ENCODE data around the gene KCNA1.

DNA sequence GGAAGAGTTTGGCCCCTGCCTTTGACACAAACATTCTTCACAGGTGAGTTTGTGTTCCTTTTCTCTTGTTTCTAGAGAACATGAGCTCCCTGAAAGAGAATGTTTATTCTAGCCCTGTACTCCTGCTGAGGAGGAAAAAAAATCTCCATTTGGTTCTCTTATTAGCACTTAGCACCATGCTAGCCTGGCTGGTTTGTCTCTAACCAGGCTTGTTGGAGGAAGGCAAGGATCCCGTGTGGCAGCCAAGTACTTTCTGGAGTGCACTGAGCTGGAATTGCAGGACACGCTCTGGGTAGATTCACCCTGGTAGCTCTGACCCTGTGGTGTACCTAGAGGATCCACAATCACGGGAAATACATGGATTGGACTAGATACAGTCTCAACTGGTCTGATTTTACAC lies 41.9 kb downstream of the KCNA1 start:
- TF ChIP-seq CTCF (conservative IDR thresholded peaks at IDR 0.05; ENCODE audit: low read depth, low read length) (no peak), EZH2 (IDR thresholded peaks at IDR 0.05; ENCODE audit: borderline replicate concordance, low read depth, low read length, poor library complexity, severe bottlenecking) (no peak)

All from A673 (cell line).